HepG2 (cell line): ENCODE measurements around the gene ZNF557. TPM values are rescaled to one million over a fixed set of nuclear protein-coding genes. Genes with fewer than 3 reads are reported as not detected.

Source experiments
- HNF1A ChIP-seq, 2 experiments: sonication (generic) in 1 of 2; formaldehyde crosslinking in 1 of 2; IDR thresholded peaks; 2 replicates each; pipeline versions ENCODE4 v1.4.0 to v1.6.1; 2016 to 2020; ENCODE audit warnings: borderline replicate concordance in 1 of 2, low read depth in 1 of 2, mild to moderate bottlenecking in 1 of 2, missing genetic modification reagents in 1 of 2
- LCORL ChIP-seq, 2 experiments: fragments of 450-650 bp in 1 of 2; sonication (generic) in 1 of 2; formaldehyde crosslinking in 1 of 2; IDR thresholded peaks; 2 replicates each; pipeline versions ENCODE4 v1.5.0 to v1.6.1; 2017 to 2020; ENCODE audit warnings: antibody characterized with exemption in 1 of 2, missing genetic modification reagents in 1 of 2
- PHF5A ChIP-seq: IDR thresholded peaks from one replicate; pipeline ENCODE4 v1.6.1; 2018; ENCODE audit warnings: low read depth, missing genetic modification reagents; ENCODE audit not compliant: unreplicated experiment
- RBM39 ChIP-seq: fragments of 200-400 bp; formaldehyde crosslinking; IDR thresholded peaks from one replicate; pipeline ENCODE4 v1.6.1; 2018; ENCODE audit warnings: antibody characterized with exemption, mild to moderate bottlenecking, low read depth, low read length; ENCODE audit not compliant: poor library complexity, severe bottlenecking
- TRIM22 ChIP-seq: fragments of 450-650 bp; IDR thresholded peaks from 2 replicates; pipeline ENCODE4 v1.6.1; 2017
- ZNF337 ChIP-seq: sonication (generic); formaldehyde crosslinking; IDR thresholded peaks from 2 replicates; pipeline ENCODE4 v1.5.1; 2020; ENCODE audit warnings: missing genetic modification reagents, low read depth, mild to moderate bottlenecking, borderline replicate concordance
- ZNF609 ChIP-seq: sonication (generic); formaldehyde crosslinking; IDR thresholded peaks from 2 replicates; pipeline ENCODE4 v1.4.0; 2020; ENCODE audit warnings: mild to moderate bottlenecking, missing genetic modification reagents, borderline replicate concordance
- ZNF770 ChIP-seq: sonication (generic); formaldehyde crosslinking; IDR thresholded peaks from 2 replicates; pipeline ENCODE4 v1.5.0; 2020; ENCODE audit warnings: mild to moderate bottlenecking, missing genetic modification reagents
- ZNF800 ChIP-seq: sonication (generic); formaldehyde crosslinking; IDR thresholded peaks from 2 replicates; pipeline ENCODE4 v1.4.0; 2020; ENCODE audit warnings: missing genetic modification reagents
- polyA plus RNA-seq, 8 experiments: library from polyadenylated mRNA; depleted of rRNA in 3 of 8; stranded (reverse) in 7 of 8; unstranded in 1 of 8; fragments of >200 nt; fragmentation: Illumina TruSeq in 4 of 8; extraction: Trizol in 4 of 8; gene quantifications; 2 replicates each; pipeline versions ENCODE4 v1.2.1 to v1.2.3, GENCODE V29; 2011 to 2016; ENCODE audit warnings: low read depth in 4 of 8, missing spikeins in 1 of 8, mixed read lengths in 1 of 8; ENCODE audit not compliant: insufficient read depth in 1 of 8
- total RNA-seq, 5 experiments: library from RNA; depleted of rRNA; stranded (reverse); fragments of >200 nt; fragmentation: Illumina TruSeq; extraction: Trizol; gene quantifications; 2 replicates each; pipeline ENCODE4 v1.2.3, GENCODE V29; 2016; ENCODE audit warnings: low read depth in 1 of 5

ZNF557 gene
- total and polyA plus RNA-seq, 2 of the 13 experiments (the other 11 are each of a cell fraction or from before 2014, with no cell fraction given) = 2.1 to 7.8 TPM

- no peak for TF ChIP-seq ZNF800 (CRISPR knock-in tag)
- TF ChIP-seq RBM39 = no peak
- TF ChIP-seq ZNF337 = no peak
- TF ChIP-seq HNF1A (IDR thresholded peaks at IDR 0.05; ENCODE audit: low read depth) = no peak
- TF ChIP-seq HNF1A (CRISPR knock-in tag; IDR thresholded peaks at IDR 0.05; ENCODE audit: borderline replicate concordance) = 0 out of 2 replicates have a peak, but pooled peaks have one; percentile 16
- TF ChIP-seq TRIM22 = no peak
- TF ChIP-seq ZNF609 (CRISPR knock-in tag) = 0 out of 2 replicates have a peak, but pooled peaks have one; percentile 28
- TF ChIP-seq PHF5A (CRISPR knock-in tag) = no peak
- no peak for TF ChIP-seq LCORL (IDR thresholded peaks at IDR 0.05)
- peak; percentile 26; the same call in 1 of the 2 replicates for TF ChIP-seq LCORL (CRISPR knock-in tag; IDR thresholded peaks at IDR 0.05)
- TF ChIP-seq ZNF770 (CRISPR knock-in tag) = peak; percentile 14; the same call in 1 of the 2 replicates
Measured at GRCh38 chr19:7101498-7102253, 32.2 kb downstream of the ZNF557 start (continued).
